ENCODE data around the gene PCDHGB3. TPM values are rescaled to one million over a fixed set of nuclear protein-coding genes. Genes with fewer than 3 reads are reported as not detected.
A peak's percentile ranks its signal among the peaks of the same experiment; 100 is the strongest.
"Not testable (repeated sequence)": the region's sequence is repeated elsewhere in the genome, so short reads cannot be mapped to it uniquely, and the experiment has no call there.

The PCDHGB3 gene
- polyA plus RNA-seq, 2 of the 4 experiments (the other 2 are of a cell fraction) = 0.28 to 1.2 TPM

- ATAC-seq = no peak
- no peak for TF ChIP-seq ZC3H11A (IDR thresholded peaks at IDR 0.05)
- TF ChIP-seq RAD21 (conservative IDR thresholded peaks at IDR 0.05 in 1 of 2, IDR thresholded peaks at IDR 0.05 in 1 of 2) = no peak
- no peak for TF ChIP-seq HOXA7 (CRISPR knock-in tag; IDR thresholded peaks at IDR 0.05)
- no peak for TF ChIP-seq CHD4 (IDR thresholded peaks at IDR 0.05; ENCODE audit: borderline replicate concordance)
- TF ChIP-seq CEBPB (IDR thresholded peaks at IDR 0.05) = no peak
- TF ChIP-seq, protein P1, sequence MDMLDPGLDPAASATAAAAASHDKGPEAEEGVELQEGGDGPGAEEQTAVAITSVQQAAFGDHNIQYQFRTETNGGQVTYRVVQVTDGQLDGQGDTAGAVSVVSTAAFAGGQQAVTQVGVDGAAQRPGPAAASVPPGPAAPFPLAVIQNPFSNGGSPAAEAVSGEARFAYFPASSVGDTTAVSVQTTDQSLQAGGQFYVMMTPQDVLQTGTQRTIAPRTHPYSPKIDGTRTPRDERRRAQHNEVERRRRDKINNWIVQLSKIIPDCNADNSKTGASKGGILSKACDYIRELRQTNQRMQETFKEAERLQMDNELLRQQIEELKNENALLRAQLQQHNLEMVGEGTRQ (IDR thresholded peaks at IDR 0.05) = no peak
- TF ChIP-seq SMC3 (IDR thresholded peaks at IDR 0.05) = no peak
- H3K9me3 ChIP-seq = peaks cover 55% of the 10 kb centered on the region
- no peak overlapping the region for H3K4me2 ChIP-seq
- ChIA-PET CTCF (interaction anchor here (0.8 to 2.5 kb wide), 4 partner anchors 10 to 189 kb away, joined by 3 to 10 read pairs (median 6); partner anchors contain the start of genes PCDHGA5 and PCDHGB1), POLR2A (no interaction called here)
- H3K27ac ChIP-seq = no peak overlapping the region
- DNase-seq (ENCODE audit: low read depth in 1 of 2, low spot score in 1 of 2) = no peak
- H3K4me1 ChIP-seq = no peaks in the 10 kb centered on the region
- H3K4me3 ChIP-seq = no peak overlapping the region
- WGBS (ENCODE audit: missing lambda C conversion rate) = 55% methylated on average over 13 of the region's 14 CpGs
- FAIRE-seq = no peak
Measured at GRCh38 chr5:141374627-141375026, 4.6 kb downstream of the PCDHGB3 start.

- H3K4me3 ChIP-seq; POLR2A ChIA-PET; DNase-seq (ENCODE audit: low read depth in 1 of 2, low spot score in 1 of 2); H3K27ac ChIP-seq; H3K4me2 ChIP-seq; FAIRE-seq; ATAC-seq; H3K4me1 ChIP-seq: not testable (repeated sequence)
- H3K9me3 ChIP-seq = peaks cover 51% of the 10 kb centered on the region
- WGBS (ENCODE audit: missing lambda C conversion rate) = 65% methylated on average over 14 of the region's 48 CpGs
- CTCF ChIA-PET = interaction anchor here (2.0 to 2.5 kb wide), 2 partner anchors 11 to 183 kb away, joined by 8 to 10 read pairs; partner anchors contain the start of gene PCDHGA5
Measured at GRCh38 chr5:141375444-141376155, 5.6 kb downstream of the PCDHGB3 start.

GRCh38 chr5:141382469-141383294 lies 12.6 kb downstream of the PCDHGB3 start, which contains the start of gene PCDHGA7:
TSS of gene PCDHGA7 (plus strand) at chr5:141382742. CDS start at chr5:141382900, 158 bp downstream.
- Histone ChIP-seq H3K9me3 (peaks cover 35% of the 10 kb centered on the region), H3K4me2 (peak within 1 kb of the TSS; percentile 99), H3K4me3 (peak within 1 kb of the TSS; percentile 88), H3K27ac (peak within 1 kb of the TSS; percentile 87 to 88), H3K4me1 (no peaks in the 10 kb centered on the region)
- FAIRE-seq (no peak), DNase-seq (ENCODE audit: low read depth in 1 of 2, low spot score in 1 of 2) (peak; percentile 67 to 78), ATAC-seq (peak; percentile 96)
- CTCF ChIA-PET = interaction anchor here (0.6 to 2.2 kb wide), 33 partner anchors 11 to 562 kb away, joined by 3 to 19 read pairs (median 4); partner anchors contain the start of genes PCDHA5, PCDHGA1, PCDHGA5 and PCDHGB3
- 3% methylated on average over 28 of the region's 37 CpGs for WGBS (ENCODE audit: missing lambda C conversion rate)
- TF ChIP-seq GATA3 (IDR thresholded peaks at IDR 0.05; ENCODE audit: borderline replicate concordance) = 0 out of 2 replicates have a peak, but pooled peaks have one; percentile 15
- peak; percentile 71 to 78 for TF ChIP-seq RAD21 (conservative IDR thresholded peaks at IDR 0.05 in 1 of 2, IDR thresholded peaks at IDR 0.05 in 1 of 2)
- TF ChIP-seq KDM1A (IDR thresholded peaks at IDR 0.05; ENCODE audit: low read depth) = no peak
- TF ChIP-seq MYC (IDR thresholded peaks at IDR 0.05; ENCODE audit: borderline replicate concordance, low read length) = no peak
- no peak for TF ChIP-seq MAFK (IDR thresholded peaks at IDR 0.05; ENCODE audit: partially characterized antibody)
- no peak for TF ChIP-seq CBX2 (IDR thresholded peaks at IDR 0.05; ENCODE audit: borderline replicate concordance, low read depth)
- TF ChIP-seq HES2 (IDR thresholded peaks at IDR 0.05) = no peak
- TF ChIP-seq SMC3 (IDR thresholded peaks at IDR 0.05) = peak; percentile 51; the same call in 2 of the 3 replicates
- TF ChIP-seq FOSB (CRISPR knock-in tag; IDR thresholded peaks at IDR 0.05) = no peak
- no peak for TF ChIP-seq POLR2AphosphoS2 (conservative IDR thresholded peaks at IDR 0.05; ENCODE audit: low read length)
- TF ChIP-seq RNF2 (IDR thresholded peaks at IDR 0.05; ENCODE audit: borderline replicate concordance, low read depth) = no peak
- TF ChIP-seq TFCP2L1 (CRISPR knock-in tag; IDR thresholded peaks at IDR 0.05) = no peak
- TF ChIP-seq, protein P2, sequence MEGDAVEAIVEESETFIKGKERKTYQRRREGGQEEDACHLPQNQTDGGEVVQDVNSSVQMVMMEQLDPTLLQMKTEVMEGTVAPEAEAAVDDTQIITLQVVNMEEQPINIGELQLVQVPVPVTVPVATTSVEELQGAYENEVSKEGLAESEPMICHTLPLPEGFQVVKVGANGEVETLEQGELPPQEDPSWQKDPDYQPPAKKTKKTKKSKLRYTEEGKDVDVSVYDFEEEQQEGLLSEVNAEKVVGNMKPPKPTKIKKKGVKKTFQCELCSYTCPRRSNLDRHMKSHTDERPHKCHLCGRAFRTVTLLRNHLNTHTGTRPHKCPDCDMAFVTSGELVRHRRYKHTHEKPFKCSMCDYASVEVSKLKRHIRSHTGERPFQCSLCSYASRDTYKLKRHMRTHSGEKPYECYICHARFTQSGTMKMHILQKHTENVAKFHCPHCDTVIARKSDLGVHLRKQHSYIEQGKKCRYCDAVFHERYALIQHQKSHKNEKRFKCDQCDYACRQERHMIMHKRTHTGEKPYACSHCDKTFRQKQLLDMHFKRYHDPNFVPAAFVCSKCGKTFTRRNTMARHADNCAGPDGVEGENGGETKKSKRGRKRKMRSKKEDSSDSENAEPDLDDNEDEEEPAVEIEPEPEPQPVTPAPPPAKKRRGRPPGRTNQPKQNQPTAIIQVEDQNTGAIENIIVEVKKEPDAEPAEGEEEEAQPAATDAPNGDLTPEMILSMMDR (IDR thresholded peaks at IDR 0.05) = peak; percentile 80
- TF ChIP-seq NFE2L2 (conservative IDR thresholded peaks at IDR 0.05; ENCODE audit: low read length) = no peak
- TF ChIP-seq SREBF2 (IDR thresholded peaks at IDR 0.05) = no peak
- TF ChIP-seq HOXB13 (CRISPR knock-in tag; IDR thresholded peaks at IDR 0.05; ENCODE audit: low read depth) = no peak
- POLR2A ChIA-PET = interaction anchor here (0.8 to 1.5 kb wide), 3 partner anchors 13 to 181 kb away, joined by 3 to 4 read pairs (median 3); partner anchors contain the start of genes PCDHGB3 and TAF7
